RWPE2 (cell line): ENCODE results near the gene HMGCS2.

Experiments
- ATAC-seq: fragments of 200-7000 bp; cut with Tn5 transposase; 3 replicates; pipeline ENCODE4 v1.9.1; 2021; ENCODE audit warnings: low read depth
- DNase-seq: peaks from one replicate; pipeline ENCODE4 v3.0.0-alpha.2; 2020; ENCODE audit warnings: low spot score
- H3K27ac ChIP-seq: fragments of 450-650 bp; 2 replicates; pipeline ENCODE4 v1.5.1; 2017; ENCODE audit warnings: mild to moderate bottlenecking; ENCODE audit not compliant: poor library complexity, severe bottlenecking
- H3K27me3 ChIP-seq: fragments of 250-450 bp; sonication (Bioruptor Pico); 2 replicates; pipeline ENCODE4 v1.5.1; 2021; ENCODE audit warnings: mild to moderate bottlenecking, moderate library complexity; ENCODE audit not compliant: insufficient read depth, poor library complexity, severe bottlenecking
- H3K36me3 ChIP-seq: fragments of 250-450 bp; sonication (Bioruptor Pico); 2 replicates; pipeline ENCODE4 v1.5.1; 2020; ENCODE audit warnings: low read depth, mild to moderate bottlenecking, moderate library complexity
- H3K4me1 ChIP-seq: fragments of 250-450 bp; sonication (Bioruptor Pico); 2 replicates; pipeline ENCODE4 v1.5.1; 2021; ENCODE audit warnings: mild to moderate bottlenecking, moderate library complexity; ENCODE audit not compliant: insufficient read depth, poor library complexity, severe bottlenecking
- H3K4me3 ChIP-seq: fragments of 250-450 bp; sonication (Bioruptor Pico); 2 replicates; pipeline ENCODE4 v1.5.1; 2021; ENCODE audit warnings: mild to moderate bottlenecking, moderate library complexity; ENCODE audit not compliant: severe bottlenecking
- H3K9me3 ChIP-seq: fragments of 250-450 bp; sonication (Bioruptor Pico); 2 replicates; pipeline ENCODE4 v1.5.1; 2021; ENCODE audit warnings: mild to moderate bottlenecking, moderate library complexity; ENCODE audit not compliant: severe bottlenecking
- CTCF ChIP-seq: fragments of 450-650 bp; IDR thresholded peaks from one replicate; pipeline ENCODE4 v1.5.1; 2017; ENCODE audit warnings: mild to moderate bottlenecking, moderate library complexity; ENCODE audit not compliant: poor library complexity, severe bottlenecking

The HMGCS2 gene

GRCh38 chr1:119739150-119739549, 29.6 kb downstream of the HMGCS2 start:
- Histone ChIP-seq H3K4me1 (no peaks in the 10 kb centered on the region), H3K27me3 (no peaks in the 10 kb centered on the region), H3K27ac (no peak overlapping the region), H3K4me3 (no peak overlapping the region), H3K36me3 (peaks cover 84% of the 10 kb centered on the region), H3K9me3 (no peaks in the 10 kb centered on the region)
- TF ChIP-seq CTCF: no peak
- DNase-seq: no peak
- ATAC-seq: no peak

- H3K27me3 ChIP-seq: no peaks in the 10 kb centered on the region
- no peak overlapping the region for H3K4me3 ChIP-seq
- H3K4me1 ChIP-seq: no peaks in the 10 kb centered on the region
- H3K9me3 ChIP-seq: no peaks in the 10 kb centered on the region
- peaks cover 84% of the 10 kb centered on the region for H3K36me3 ChIP-seq
- ATAC-seq (no peak), DNase-seq (no peak)
- no peak overlapping the region for H3K27ac ChIP-seq
- TF ChIP-seq CTCF: no peak
Measured at GRCh38 chr1:119738100-119738720, 30.5 kb downstream of the HMGCS2 start.

GRCh38 chr1:119737040-119737682, 31.5 kb downstream of the HMGCS2 start:
- H3K27ac ChIP-seq: no peak overlapping the region
- no peaks in the 10 kb centered on the region for H3K4me1 ChIP-seq
- ATAC-seq (no peak), DNase-seq (no peak)
- no peak overlapping the region for H3K4me3 ChIP-seq
- no peaks in the 10 kb centered on the region for H3K9me3 ChIP-seq
- H3K36me3 ChIP-seq: peaks cover 82% of the 10 kb centered on the region
- TF ChIP-seq CTCF: no peak
- H3K27me3 ChIP-seq: no peaks in the 10 kb centered on the region

- no peak for TF ChIP-seq CTCF
- Histone ChIP-seq H3K4me1 (no peaks in the 10 kb centered on the region), H3K36me3 (peaks cover 84% of the 10 kb centered on the region), H3K4me3 (no peak overlapping the region), H3K9me3 (no peaks in the 10 kb centered on the region), H3K27me3 (no peaks in the 10 kb centered on the region), H3K27ac (no peak overlapping the region)
- ATAC-seq (no peak), DNase-seq (no peak)
Measured at GRCh38 chr1:119736649-119737039, 32.1 kb downstream of the HMGCS2 start.

GRCh38 chr1:119735217-119735616, 33.5 kb downstream of the HMGCS2 start:
- no peak overlapping the region for H3K27ac ChIP-seq
- H3K9me3 ChIP-seq: no peaks in the 10 kb centered on the region
- ATAC-seq: no peak
- no peak for TF ChIP-seq CTCF
- H3K4me1 ChIP-seq: no peaks in the 10 kb centered on the region
- H3K27me3 ChIP-seq: no peaks in the 10 kb centered on the region
- DNase-seq: no peak
- H3K36me3 ChIP-seq: peaks cover 91% of the 10 kb centered on the region
- H3K4me3 ChIP-seq: no peak overlapping the region
